ES-I3 (cell line): ENCODE data around the gene NFE2.

Source experiments
- H3K36me3 ChIP-seq: 2 replicates; pipeline ENCODE4 v1.6.1; 2013; ENCODE audit warnings: mild to moderate bottlenecking, low read length, control low read depth, moderate library complexity; ENCODE audit not compliant: insufficient read depth
- H3K4me1 ChIP-seq: 2 replicates; pipeline ENCODE4 v1.6.1; 2013; ENCODE audit warnings: mild to moderate bottlenecking, control low read depth, low read length; ENCODE audit not compliant: insufficient read depth
- H3K9ac ChIP-seq: 2 replicates; pipeline ENCODE4 v1.6.1; 2013; ENCODE audit warnings: low read depth, mild to moderate bottlenecking, low read length, moderate library complexity
- H3K9me3 ChIP-seq: 2 replicates; pipeline ENCODE4 v1.6.1; 2013; ENCODE audit warnings: mild to moderate bottlenecking, low read length, moderate library complexity; ENCODE audit not compliant: control insufficient read depth, insufficient read depth

NFE2 gene

DNA sequence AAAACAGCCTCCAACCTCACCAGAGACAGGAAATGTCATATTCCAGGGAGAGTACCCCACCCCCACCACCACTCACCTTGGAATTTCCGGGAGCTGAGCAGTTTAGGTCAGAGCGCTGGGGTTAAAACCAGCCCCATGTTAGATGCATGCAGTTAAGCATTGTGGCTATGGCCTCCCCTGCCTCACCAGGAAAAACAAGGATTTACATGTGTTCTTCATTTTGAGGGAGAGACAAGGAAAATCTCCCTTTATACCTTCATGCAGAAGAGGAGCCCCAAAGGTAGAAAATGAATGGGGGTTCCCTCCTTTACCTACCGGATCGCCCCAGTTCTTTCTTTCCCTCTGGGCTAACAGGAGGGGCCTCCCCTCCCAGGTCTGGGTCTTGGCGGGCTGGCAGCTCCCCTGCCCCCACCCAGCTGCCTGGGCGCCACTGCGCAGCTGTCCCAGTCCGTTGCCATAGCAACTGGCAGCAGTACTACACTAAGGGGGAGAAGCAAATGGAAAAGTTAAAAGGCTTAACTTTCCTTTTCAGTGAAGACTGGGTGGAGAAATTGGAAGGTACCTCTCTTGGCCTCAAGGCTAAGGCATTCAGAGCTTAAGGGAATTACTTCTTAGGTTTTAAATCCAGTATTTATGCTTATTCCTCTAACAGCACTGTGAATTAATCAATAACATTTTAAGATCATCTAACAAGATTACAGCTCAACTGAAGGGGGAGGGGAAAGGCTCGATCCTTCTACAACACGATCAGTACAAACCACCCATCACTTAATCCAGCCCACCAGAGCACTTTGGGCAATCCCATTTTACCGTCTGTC is 41.4 kb downstream of the NFE2 start:
- Histone ChIP-seq H3K9ac (peak overlapping the region; percentile 56), H3K36me3 (peaks cover 22% of the 10 kb centered on the region)

DNA sequence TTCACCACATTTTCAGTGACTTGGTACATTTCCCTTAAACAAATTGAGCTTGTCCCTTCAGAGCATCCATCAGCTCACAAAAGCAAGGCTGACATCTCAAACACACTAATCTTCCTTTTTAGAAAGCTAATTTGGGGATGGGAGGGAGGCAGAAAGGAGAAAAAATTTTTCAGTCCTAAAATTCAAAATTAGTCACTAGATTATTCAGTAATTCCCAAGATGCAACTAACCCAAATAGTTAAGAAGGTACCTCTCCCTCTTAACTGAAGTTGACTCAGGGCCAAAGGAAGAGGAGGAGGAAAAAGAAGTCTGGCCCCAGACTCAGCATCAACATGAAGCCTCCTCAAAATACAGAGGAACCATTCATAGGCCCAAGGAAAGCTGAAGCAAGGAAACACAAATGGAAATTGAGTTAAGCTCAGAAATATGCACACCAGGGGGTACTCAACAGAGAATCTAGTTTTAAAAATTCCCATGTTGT is 42.6 kb downstream of the NFE2 start:
- Histone ChIP-seq H3K4me1 (peaks cover 34% of the 10 kb centered on the region), H3K9ac (peak overlapping the region; percentile 56; the same call in 1 of the 2 replicates), H3K9me3 (no peaks in the 10 kb centered on the region), H3K36me3 (peaks cover 30% of the 10 kb centered on the region)

More for the DNA sequence above, 41.4 kb downstream of the NFE2 start:
- Histone ChIP-seq H3K9me3 (no peaks in the 10 kb centered on the region), H3K4me1 (peaks cover 34% of the 10 kb centered on the region)

DNA sequence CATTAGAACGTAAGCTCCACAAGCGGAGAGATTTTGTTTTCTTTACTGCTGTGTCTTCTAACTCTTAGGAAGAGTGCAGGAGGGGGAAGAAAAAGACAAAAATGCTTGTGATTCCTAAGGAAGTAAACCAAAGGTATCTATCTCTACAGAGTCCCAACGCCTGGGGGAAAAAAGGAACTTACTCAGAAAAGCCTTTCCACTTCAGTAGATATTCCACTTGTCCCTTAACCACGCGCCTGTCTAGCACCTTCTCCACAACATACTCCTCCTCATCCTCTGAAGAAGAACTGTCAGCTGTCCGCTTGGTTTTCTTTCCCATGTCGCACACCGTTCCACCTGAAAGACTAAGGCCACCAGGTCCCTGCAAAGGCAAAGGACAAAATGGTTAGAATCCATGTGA is 43.5 kb downstream of the NFE2 start:
- peaks cover 30% of the 10 kb centered on the region for H3K36me3 ChIP-seq
- no peaks in the 10 kb centered on the region for H3K9me3 ChIP-seq
- H3K4me1 ChIP-seq: peaks cover 27% of the 10 kb centered on the region
- H3K9ac ChIP-seq: no peak overlapping the region

DNA sequence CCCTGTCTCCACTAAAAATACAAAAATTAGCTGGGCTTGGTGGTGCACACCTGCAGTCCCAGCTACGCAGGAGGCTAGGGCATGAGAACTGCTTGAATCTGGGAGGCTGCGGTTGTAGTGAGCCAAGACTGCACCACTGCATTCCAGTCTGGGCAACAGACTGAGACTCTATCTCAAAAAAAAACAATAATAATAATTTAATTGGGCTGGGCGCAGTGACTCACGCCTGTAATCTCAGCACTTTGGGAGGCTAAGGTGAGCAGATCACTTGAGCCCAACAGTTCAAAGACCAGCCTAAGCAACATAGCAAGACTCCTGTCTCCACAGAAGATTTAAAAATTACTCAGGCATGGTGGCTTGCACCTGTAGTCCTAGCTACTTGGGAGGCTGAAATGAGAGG is 47.6 kb downstream of the NFE2 start:
- Histone ChIP-seq H3K36me3 (peaks cover 40% of the 10 kb centered on the region), H3K4me1 (peaks cover 12% of the 10 kb centered on the region), H3K9me3 (no peaks in the 10 kb centered on the region)

DNA sequence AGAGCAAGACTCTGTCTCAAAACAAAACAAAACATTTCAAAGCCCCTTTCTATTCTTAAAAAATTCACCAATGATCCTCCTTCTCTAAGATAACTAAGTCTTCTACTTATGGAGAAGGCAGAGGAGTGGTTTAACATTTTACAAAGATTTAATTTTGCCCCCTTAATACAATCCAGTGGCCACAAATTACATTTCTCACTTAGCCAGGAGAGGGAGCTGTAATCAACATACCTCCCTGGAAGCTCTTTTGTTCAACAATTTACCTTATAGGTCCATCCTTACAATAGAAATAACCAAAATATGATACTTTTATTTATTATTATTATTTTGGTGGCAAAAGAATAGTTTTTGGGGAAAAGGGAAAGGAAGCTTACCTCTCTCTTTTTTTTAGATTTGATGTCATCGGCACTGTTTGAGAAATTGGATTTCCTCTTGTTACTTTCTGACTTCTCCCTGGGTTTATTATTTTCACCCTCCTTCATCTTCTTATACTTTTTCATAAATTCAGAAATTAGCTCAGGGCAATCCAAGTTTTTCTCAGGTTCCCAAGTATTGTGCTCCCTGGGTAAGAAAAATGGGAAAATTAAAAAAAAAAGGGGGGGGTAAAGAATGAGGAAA is 49.0 kb downstream of the NFE2 start:
- Histone ChIP-seq H3K36me3 (peaks cover 34% of the 10 kb centered on the region), H3K4me1 (no peaks in the 10 kb centered on the region), H3K9ac (no peak overlapping the region), H3K9me3 (no peaks in the 10 kb centered on the region)

More for the DNA sequence above, 47.6 kb downstream of the NFE2 start:
- no peak overlapping the region for H3K9ac ChIP-seq

DNA sequence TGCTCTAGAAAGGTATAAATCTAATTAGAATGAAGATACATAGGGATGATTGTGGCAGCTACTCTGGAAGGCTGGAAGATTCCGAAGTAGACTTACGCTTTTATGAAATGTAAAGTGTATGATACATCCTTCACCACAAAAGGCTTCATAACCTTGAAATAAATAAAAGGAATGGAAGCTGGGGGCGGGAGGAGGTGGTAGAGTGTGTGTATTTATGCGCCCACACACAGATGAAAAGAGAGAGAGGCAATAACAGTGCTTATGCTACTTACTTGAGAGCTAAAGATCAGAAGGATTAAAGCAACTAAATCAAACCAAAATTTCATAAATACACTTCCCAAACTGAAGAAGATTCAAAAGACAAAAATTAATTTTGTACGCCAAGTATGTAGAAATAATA is 51.3 kb downstream of the NFE2 start:
- Histone ChIP-seq H3K36me3 (peaks cover 29% of the 10 kb centered on the region), H3K4me1 (no peaks in the 10 kb centered on the region), H3K9ac (no peak overlapping the region), H3K9me3 (no peaks in the 10 kb centered on the region)

DNA sequence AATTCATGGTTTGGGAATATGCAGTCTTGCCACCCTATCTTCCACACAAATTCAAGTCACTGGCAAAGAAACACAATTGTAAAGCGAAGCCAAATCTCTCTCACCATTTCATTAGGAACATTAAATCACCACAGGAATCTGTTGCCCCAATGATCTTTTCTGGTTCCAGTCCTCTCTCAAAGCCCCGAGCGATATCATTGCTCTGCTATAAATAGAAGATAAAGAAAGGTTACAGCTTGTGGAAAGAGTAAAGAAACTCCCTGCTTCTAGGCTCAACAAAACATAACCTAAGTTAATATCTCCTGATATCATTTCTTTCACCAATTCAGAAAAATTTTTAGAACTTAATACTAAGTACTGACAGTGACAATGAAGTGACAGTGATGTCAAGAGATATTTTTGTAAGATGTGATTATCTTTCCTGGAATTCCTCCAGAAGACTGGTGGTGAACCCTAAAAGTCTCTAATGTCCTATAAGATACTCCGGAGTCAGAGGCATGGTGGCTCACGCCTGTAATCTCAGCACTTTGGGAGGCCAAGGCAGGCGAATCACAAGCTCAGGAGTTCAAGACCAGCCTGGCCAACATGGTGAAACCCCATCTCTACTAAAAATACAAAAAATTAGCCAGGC is 54.7 kb downstream of the NFE2 start:
- H3K9ac ChIP-seq: no peak overlapping the region
- peaks cover 25% of the 10 kb centered on the region for H3K36me3 ChIP-seq
- H3K4me1 ChIP-seq: no peaks in the 10 kb centered on the region
- no peaks in the 10 kb centered on the region for H3K9me3 ChIP-seq
